NCI-H345 treated with DMSO at 0.1 percent for 48 hours (cell line): Measurements from ENCODE around the gene NBDY.
A peak's percentile ranks its signal among the peaks of the same experiment; 100 is the strongest.
"Not testable (repeated sequence)": the region's sequence is repeated elsewhere in the genome, so short reads cannot be mapped to it uniquely, and the experiment has no call there.

Experiments
- DNase-seq: peaks from one replicate; lab custom pipeline; 2025; ENCODE audit not compliant: unreplicated experiment; lab: John Stamatoyannopoulos, UW

NBDY gene

DNA sequence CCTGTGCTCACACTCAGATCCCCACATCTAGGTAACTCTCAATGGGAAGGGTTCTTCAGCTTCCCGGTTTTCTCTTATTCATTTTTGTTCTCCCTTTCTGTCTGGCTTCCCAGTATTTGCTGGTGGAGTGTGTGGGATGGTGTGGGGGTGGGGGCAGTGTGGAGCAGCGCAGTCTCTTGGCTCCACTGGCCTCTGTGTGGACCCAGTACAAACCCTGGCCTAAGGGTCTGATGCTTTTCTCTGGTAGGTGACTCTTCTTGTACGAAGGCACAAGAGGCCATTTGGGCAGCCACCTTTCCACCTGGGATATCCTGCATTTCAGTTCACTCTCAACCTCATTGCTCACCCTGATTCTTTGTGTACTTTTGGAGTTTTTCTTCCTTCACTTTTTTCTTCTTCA, 71.3 kb downstream of the NBDY start:
- DNase-seq: no peak

GRCh38 chrX:56800801-56801200, 71.8 kb downstream of the NBDY start:
- DNase-seq: no peak

DNA sequence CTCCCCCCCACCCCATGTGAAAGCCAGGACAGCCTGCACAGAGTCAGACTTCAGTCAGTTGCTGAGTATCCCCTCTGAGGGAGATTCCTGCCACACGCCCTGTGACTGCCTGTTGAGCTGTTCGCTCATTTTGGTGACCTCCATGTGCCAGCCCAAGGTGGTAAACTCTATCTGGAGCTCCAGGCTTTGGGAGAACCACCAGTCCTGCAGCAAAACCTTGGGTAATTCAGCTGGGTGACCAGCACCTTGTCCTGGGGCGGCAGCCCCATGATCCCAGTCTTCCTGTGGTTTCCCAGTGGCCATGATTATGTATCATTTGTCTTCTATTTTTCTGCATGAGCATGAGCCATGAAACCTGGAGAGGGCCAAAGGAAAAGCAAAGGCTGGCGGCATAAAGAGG, 73.4 kb downstream of the NBDY start:
- no peak for DNase-seq

- peak; percentile 42 for DNase-seq
Observed at GRCh38 chrX:56802921-56803849, 74.1 kb downstream of the NBDY start.

DNA sequence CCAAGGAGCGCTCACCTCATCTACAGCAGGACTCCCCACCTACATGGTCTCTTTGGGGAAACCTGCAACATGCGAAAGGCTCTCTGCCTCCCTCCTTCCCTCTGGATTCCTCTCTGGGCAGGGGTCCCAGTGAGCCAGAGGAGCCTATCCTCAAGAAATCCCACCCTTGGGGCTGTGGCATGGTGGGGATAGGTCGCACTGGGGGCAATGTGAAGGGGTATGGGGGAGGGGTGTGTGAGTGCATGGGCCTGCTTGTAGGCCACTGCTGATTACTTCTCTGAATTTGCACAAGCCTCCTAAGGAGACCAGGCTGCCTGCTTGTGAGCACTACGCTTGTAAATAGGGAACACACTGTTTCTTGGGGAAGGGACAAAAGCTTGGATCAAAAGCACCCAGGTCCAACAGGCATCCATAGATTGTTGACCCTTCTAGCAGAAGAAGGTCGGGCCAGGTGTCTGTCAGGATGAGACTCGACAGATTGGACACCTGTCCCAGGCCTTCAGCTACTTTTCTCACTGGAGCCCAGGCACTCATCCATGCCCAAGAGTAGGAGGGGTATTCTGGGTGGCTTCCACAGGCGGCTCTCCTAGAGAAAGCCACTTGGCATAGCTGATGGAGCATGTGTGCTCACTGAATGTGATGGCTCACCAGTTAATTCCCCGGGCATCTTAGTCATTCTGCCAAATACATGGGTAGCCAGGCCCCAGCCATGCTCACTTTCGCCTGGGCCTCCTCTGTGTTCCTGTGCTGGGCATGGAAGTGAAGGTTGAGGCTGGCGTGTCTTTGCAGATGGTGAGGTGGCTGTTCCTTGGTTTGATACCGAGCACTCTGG, 75.0 kb downstream of the NBDY start:
- no peak for DNase-seq

- DNase-seq: no peak
Observed at GRCh38 chrX:56804867-56805266, 75.8 kb downstream of the NBDY start.

GRCh38 chrX:56805399-56805798, 76.4 kb downstream of the NBDY start:
- DNase-seq: no peak

GRCh38 chrX:56806176-56806575, 77.1 kb downstream of the NBDY start:
- not testable (repeated sequence) for DNase-seq

- no peak for DNase-seq
Observed at GRCh38 chrX:56811599-56811998, 82.6 kb downstream of the NBDY start.

DNA sequence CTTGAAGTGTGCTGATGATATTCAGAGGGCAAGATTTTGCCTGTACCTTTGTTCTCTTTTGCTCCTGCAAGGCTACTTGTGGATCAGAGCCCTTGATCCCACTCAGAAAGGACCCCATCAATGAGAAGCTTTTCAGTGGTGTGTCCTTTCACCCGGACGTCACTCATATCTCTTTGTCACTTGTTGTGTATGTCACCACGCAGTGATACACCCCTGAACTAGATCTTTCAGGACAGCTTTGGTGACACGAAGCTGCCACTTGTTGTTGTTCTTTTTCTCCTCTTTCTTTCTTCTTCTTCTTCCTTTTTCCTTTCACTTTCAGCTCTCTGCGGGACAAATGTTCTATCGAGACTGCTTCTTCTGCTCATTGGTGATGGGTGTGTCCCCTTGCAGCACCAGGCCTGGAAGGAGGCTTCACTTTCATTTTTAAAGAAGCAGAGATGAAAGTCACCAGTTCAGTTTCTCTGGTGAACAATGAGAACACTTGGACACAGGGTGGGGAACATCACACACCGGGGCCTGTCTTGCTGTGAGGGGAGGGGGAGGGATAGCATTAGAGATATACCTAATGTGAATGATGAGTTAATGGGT, 83.6 kb downstream of the NBDY start:
- DNase-seq: no peak

GRCh38 chrX:56813318-56813837, 84.3 kb downstream of the NBDY start:
- DNase-seq: no peak

- DNase-seq: no peak
Observed at GRCh38 chrX:56817179-56817578, 88.1 kb downstream of the NBDY start.

DNA sequence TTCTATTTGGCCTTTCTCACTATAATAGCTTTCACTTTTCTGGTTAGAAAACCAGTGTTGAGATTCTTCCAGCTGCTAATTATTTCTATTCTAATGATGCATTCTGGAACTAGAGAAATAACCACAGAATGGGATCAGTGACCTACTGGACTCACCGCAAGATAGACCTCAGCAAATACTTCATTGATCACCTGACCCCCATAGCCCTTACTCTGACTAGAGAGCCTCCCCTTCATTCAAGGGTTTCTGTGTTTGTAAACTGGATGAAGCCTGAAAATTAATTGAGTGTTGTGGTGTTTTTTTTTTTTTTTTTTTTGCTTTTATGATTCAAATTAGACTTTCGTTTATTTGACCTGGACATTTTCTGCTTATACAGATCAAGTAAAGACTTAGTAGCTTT, 97.0 kb downstream of the NBDY start:
- DNase-seq: no peak

GRCh38 chrX:56833626-56834025, 104.6 kb downstream of the NBDY start:
- DNase-seq: no peak

DNA sequence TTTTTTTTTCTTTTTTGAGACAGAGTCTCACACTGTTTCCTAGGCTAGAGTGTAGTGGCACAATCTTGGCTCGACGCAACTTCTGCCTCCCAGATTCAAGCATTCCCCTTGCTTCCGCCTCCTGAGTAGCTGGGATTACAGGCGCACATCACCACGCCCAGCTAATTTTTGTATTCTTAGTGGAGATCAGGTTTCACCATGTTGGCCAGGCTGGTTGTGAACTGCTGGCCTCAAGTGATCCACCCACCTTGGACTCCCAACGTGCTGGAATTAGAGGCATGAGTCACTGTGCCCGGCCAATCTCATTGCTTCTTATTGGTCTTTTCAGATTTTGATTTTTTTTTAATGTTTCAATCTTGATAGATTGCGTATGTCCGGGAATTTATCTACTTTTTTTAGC, 124.4 kb downstream of the NBDY start:
- no peak for DNase-seq

- no peak for DNase-seq
Observed at GRCh38 chrX:56857042-56857441, 128.0 kb downstream of the NBDY start.

DNA sequence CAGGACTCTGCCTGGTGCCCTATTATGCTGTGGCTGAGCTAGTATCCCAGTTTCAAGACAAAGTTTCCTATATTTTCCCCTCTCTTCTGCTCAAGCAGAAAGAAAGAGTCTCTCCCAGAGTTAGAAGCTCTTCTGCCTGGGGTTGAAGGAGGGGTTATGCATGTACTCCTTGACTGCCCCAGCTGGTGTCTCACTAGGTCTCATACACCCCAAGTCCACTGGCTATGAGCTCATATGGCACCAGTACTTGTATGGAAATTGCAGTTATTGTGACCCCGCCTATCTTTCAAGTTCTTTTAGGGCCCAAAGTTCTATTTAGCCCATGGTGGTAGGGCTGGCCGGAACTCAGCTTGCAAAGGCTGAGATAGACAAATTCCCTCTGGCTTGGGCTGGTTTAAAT, 131.8 kb downstream of the NBDY start:
- DNase-seq: no peak
